NCI-H187 treated with DMSO at 0.1 percent for 48 hours (cell line): ENCODE data around the gene OSBPL8.

Source experiments
- DNase-seq: peaks from one replicate; lab custom pipeline; 2025; lab: John Stamatoyannopoulos, UW

Gene OSBPL8

GRCh38 chr12:76555231-76555767 lies 4.3 kb downstream of the OSBPL8 start:
- no peak for DNase-seq

GRCh38 chr12:76554405-76555230 lies 5.0 kb downstream of the OSBPL8 start:
- no peak for DNase-seq

GRCh38 chr12:76552343-76552938 lies 7.1 kb downstream of the OSBPL8 start:
- no peak for DNase-seq

- DNase-seq = no peak
These were observed 8.1 kb downstream of the OSBPL8 start for GRCh38 chr12:76551482-76551888.

DNA sequence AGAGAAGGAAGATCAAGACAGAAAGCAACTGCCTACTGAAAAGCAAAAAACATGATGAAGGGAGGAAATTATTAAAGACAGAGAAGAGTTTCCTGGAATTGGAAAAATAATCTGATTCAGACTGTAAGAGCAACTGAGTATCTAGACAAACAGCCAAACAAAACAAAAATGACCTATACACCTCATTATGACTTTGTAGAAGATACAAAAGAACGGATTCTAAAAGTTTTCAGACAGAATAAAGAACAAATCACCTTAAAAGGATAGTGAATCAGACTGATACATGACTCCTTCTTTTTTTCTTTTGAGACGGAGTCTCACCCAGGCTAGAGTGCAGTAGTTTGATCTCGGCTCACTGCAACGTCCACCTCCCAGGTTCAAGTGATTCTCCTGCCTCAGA lies 10.4 kb downstream of the OSBPL8 start:
- no peak for DNase-seq

- no peak for DNase-seq
These were observed 11.2 kb downstream of the OSBPL8 start for GRCh38 chr12:76548222-76548837.

- no peak for DNase-seq
These were observed 12.0 kb downstream of the OSBPL8 start for GRCh38 chr12:76547526-76547925.

- no peak for DNase-seq
These were observed 12.7 kb downstream of the OSBPL8 start for GRCh38 chr12:76546889-76547288.

GRCh38 chr12:76545486-76545885 lies 14.1 kb downstream of the OSBPL8 start:
- DNase-seq = no peak

GRCh38 chr12:76544601-76545261 lies 14.8 kb downstream of the OSBPL8 start:
- no peak for DNase-seq

GRCh38 chr12:76543813-76544347 lies 15.7 kb downstream of the OSBPL8 start:
- DNase-seq = no peak

DNA sequence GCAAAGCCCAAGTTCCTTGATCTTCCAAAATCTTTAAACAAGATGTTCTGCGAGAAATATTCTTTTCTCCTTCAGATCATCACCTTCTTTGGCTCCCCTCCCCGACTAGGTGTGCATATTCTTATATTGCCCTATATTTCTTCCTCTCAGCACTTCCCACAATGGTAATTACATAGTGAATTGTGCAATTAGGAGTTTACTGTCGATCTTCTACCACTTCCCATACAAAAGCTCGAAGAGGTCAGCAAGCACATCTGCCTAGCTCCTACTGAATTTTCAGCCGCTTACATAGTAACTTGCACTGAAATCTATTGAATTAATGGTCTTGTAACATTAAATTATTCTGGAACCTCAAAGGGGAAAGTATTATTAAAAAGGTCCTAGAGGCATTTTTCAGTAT lies 16.7 kb downstream of the OSBPL8 start:
- DNase-seq = no peak

DNA sequence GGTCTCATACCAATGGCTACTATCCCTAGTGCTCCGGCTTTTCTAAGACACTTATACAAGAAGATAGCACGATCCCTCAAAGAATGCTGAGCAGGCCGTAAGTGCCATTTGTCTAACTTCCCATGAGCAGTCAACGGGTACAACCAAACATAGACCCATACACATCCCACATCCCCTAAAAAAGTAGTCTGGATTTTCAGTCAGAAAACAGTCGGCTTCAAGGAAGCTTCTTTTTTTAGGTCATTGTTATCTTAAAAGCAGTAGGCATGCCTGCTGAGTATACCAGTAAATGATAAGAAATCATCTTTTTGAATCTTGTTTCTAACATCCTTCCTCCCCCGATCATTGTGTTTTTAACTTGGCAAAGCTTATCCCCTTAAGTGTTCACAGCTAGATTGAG lies 19.8 kb downstream of the OSBPL8 start:
- DNase-seq = no peak

DNA sequence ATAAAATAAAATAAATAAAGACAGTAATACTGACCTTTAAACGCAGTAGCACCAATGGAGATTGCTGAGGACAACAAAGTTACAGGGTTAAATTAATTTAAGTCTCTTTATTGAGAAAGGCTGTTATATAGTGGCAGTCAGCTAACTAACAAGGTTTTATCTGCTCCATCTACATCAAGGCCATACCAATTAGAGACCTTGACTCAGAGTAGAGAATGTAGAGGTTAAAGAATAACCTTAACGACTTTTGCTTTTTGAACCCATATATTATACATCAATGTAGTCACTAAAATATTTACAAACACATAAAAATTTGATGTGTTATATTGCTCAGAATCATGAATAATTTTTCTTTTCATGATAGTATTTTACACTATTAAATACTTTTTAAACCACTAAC lies 21.6 kb downstream of the OSBPL8 start:
- DNase-seq = no peak

- no peak for DNase-seq
These were observed 23.0 kb downstream of the OSBPL8 start for GRCh38 chr12:76536546-76536945.

GRCh38 chr12:76535170-76535569 lies 24.4 kb downstream of the OSBPL8 start:
- DNase-seq = no peak

GRCh38 chr12:76533331-76533730 lies 26.2 kb downstream of the OSBPL8 start:
- no peak for DNase-seq

GRCh38 chr12:76532520-76532919 lies 27.1 kb downstream of the OSBPL8 start:
- no peak for DNase-seq

DNA sequence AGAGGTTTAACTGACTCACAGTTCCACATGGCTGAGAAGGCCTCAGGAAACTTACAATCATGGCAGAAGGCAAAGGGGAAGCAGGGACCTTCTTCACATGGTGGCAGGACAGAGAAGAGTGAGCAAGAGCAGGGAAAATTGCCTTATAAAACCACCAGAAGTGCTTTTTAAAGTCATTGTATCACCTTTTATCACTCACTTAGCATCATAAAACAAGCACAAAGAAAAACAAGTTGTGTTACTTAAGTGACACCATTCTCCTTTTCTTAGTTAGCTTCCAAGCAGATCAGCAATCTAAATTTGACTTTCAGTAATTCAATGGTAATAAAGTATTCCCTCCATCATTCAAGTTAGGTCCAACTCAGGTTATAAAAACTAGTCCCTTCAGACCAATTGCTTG lies 28.5 kb downstream of the OSBPL8 start:
- no peak for DNase-seq

GRCh38 chr12:76530516-76530915 lies 29.1 kb downstream of the OSBPL8 start:
- DNase-seq = no peak

DNA sequence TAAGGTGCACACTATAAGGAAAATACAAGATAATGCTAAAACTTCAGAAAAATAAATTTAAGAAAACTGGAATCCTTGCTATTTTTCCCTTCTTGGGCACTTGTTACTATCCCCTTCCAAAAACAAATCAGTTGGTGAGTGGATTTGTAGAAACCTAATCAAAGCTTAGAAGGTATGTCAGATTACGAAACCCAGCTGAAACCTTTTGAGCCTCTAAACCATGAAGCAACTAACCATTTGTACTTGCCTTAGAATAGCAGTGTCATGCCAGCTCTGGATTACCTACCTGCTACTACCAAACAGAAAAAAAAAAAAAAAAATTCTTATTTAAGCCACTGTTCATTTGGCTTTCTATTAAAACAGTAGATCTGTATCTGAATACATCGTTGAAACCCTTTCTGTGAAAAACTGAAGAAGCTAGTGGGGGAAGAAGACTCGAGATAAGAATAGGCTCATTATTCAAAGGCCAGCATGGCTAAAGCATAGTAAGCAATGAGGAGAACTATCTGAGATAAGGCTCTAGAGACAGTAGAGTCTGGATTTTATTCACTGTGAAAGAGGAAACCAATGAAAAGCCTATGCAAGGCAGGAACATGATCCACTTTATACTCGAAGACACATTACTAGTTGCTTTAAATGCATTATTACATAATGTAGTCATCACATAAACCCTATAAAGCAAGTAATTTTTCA lies 30.2 kb downstream of the OSBPL8 start:
- DNase-seq = no peak

DNA sequence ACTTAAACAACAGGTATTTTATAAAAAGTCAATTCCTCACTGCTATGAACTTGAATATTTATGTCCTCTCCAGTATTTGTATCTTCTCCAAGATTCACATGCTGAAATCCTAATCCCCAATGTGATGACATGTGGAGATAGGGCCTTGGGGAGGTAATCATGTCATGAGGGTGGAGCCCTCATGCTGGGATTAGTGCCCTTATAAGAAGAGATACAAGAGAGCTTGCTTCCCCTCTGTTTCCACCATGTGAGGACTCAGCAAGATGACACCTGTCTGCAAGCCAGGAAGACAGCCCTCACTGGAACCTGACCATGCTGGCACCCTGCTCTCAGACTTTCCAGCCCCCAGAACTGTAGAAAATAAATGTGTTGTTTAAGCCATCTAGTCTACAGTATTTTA lies 36.2 kb downstream of the OSBPL8 start:
- DNase-seq = no peak
